ENCODE results near the gene GPR152.

Gene GPR152

DNA sequence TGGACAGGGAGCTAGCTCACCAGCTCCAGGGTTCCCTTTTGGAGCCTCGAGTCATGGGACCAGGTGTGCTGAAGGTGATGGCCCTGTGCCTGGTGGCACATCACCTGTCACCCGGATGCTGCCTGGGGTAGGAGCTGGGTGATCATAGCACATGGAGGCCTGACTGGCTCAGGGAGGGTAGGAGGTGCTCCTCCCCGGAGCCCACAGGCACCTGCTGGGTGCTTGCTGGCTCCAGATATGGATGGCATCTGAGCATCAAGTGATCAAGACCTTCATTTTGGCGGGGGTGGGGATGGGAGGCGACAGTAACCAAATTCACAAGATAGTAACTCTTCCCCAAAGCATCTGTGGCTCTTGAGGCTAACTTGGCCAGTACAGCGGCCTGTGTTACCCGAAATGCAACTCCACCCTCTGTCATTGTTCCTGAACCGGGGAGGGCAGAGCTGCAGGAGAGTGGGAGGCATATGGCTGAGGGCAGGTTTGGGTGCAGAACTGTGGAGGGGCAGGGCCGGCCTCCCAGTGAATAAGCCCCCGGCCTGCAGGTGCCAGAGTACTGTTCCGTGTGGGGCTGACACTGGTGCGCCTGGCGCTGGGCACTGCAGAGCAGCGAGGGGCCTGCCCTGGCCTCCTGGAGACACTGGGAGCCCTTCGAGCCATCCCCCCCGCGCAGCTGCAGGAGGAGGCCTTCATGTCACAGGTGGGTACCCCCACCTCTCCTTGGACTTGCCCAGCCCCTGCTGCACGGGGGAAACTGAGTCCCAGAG lies 43.9 kb downstream of the GPR152 start:
- no peak for DNase-seq (ENCODE audit: low read depth in 2 of 2)
- TF ChIP-seq, protein P1, sequence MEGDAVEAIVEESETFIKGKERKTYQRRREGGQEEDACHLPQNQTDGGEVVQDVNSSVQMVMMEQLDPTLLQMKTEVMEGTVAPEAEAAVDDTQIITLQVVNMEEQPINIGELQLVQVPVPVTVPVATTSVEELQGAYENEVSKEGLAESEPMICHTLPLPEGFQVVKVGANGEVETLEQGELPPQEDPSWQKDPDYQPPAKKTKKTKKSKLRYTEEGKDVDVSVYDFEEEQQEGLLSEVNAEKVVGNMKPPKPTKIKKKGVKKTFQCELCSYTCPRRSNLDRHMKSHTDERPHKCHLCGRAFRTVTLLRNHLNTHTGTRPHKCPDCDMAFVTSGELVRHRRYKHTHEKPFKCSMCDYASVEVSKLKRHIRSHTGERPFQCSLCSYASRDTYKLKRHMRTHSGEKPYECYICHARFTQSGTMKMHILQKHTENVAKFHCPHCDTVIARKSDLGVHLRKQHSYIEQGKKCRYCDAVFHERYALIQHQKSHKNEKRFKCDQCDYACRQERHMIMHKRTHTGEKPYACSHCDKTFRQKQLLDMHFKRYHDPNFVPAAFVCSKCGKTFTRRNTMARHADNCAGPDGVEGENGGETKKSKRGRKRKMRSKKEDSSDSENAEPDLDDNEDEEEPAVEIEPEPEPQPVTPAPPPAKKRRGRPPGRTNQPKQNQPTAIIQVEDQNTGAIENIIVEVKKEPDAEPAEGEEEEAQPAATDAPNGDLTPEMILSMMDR (IDR thresholded peaks at IDR 0.05; ENCODE audit: low read depth, low read length), result no peak
- H3K4me3 ChIP-seq (replicated peaks in 1 of 2; ENCODE audit: low read depth in 2 of 2, low read length in 2 of 2), result no peak overlapping the region

DNA sequence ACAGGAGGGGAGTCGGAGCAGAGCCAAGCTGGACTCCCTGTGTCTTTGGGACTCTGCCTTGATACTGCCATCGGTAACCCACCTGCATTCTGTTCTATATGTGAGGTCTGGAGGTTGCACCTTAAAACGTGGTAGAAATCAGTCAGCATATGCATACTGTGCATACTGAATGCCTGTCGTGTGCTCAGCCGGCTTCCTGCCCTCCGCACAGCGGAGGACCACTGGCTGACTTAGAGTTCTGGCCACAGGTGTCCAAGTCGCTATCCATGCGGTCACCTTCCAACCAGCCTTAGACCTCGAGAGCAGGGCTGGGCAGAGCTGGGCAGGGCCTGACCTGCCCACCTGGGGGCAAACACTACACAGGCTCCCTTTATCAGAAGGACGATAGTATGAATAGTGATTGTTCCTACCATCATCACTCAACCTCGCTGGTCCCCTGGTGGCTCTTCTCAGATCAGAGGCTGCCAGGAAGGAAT lies 44.8 kb downstream of the GPR152 start:
- no peak for DNase-seq (ENCODE audit: low read depth in 2 of 2)
- H3K4me3 ChIP-seq (replicated peaks in 1 of 2; ENCODE audit: low read depth in 2 of 2, low read length in 2 of 2), result no peak overlapping the region

DNA sequence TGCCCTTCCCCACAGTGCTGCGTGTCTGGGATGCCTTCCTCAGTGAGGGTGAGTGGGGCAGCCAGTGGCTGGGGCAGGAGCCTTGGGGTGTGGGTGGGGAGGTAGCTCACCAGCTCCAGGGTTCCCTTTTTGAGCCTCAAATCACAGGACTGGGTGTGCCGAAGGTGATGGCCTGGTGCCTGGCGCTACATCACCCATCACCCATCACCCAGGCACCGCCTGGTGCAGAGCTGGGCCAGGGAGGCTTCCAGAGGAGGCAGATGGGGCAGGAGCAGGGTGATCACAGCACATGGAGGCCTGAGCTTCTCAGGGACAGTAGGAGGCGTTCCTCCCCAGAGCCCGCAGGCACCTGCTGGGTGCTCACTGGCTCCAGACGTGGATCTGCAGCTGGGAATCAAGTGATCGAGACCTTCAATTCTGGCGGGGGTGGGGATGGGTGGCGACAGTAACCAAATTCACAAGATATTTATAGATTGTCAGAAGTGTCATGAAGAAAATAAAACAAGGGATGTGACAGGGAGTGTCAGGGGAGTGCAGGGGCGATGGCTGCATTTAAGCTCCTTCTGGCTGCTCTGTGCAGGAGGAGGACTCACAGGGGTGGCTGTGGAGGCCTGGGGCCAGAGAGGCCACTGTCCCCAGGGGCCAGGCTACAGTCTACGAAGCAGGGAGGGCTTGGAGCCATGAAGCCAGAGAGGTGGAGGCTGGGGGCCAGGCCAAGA lies 45.4 kb downstream of the GPR152 start:
- no peak for DNase-seq (ENCODE audit: low read depth in 2 of 2)
- H3K4me3 ChIP-seq (replicated peaks in 1 of 2; ENCODE audit: low read depth in 2 of 2, low read length in 2 of 2), result no peak overlapping the region
- TF ChIP-seq, protein P1 (IDR thresholded peaks at IDR 0.05; ENCODE audit: low read depth, low read length), result no peak

More for the DNA sequence above, 44.8 kb downstream of the GPR152 start:
- TF ChIP-seq, protein P1 (IDR thresholded peaks at IDR 0.05; ENCODE audit: low read depth, low read length), result no peak

DNA sequence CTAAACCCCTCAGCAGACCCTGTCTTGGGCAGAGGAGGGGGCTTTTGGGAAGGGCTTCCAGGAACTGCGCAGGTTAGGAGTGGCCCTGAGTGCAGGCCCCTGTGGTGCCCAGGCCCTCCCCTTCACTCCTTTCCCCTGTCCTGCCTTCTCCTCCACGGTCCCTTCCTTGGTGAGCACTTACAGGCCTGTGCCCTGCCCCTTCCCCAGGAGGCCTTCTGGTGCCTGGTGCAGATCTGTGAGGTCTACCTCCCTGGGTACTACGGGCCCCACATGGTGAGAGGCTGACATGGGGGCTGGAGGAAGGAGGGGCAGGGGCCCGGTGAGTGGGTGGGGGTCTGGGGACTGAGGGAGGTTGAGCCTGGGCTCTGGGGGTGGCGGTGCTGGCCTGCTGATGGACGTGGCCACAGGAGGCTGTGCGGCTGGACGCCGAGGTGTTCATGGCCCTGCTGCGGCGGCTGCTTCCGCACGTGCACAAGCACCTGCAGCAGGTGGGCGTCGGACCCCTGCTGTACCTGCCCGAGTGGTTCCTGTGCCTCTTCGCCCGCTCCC lies 46.0 kb downstream of the GPR152 start:
- DNase-seq (ENCODE audit: low read depth in 2 of 2), result no peak
- TF ChIP-seq, protein P1 (IDR thresholded peaks at IDR 0.05; ENCODE audit: low read depth, low read length), result no peak
- no peak overlapping the region for H3K4me3 ChIP-seq (replicated peaks in 1 of 2; ENCODE audit: low read depth in 2 of 2, low read length in 2 of 2)

DNA sequence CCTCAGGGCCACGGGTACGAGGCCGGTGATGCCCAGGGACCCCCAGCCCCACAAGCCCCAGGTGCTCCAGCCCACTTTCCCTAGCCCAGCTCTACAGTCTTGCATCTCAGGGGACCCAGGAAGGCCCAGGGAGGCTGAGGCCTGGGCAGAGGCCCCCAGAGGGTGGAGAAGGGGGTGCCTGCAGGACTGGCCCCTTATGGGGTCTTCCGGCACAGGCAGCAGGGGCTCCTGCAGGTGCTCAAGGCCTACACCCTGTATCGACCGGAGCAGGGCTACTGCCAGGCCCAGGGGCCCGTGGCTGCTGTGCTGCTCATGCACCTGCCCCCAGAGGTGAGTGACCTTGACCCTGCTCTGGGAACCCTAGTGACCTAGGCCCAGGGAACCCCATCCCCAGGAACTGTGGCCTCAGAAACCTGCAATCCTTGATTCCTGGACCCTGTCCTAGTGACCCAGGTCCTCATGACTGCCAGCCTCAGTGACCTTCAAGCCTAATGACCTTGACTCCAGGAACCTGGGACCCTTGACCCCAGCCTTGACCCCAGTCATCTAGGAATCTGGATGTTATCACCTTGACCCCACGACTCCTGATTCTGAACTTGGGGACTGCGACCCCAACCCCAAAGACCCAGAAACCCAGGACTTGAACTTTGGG lies 46.7 kb downstream of the GPR152 start:
- TF ChIP-seq, protein P1 (IDR thresholded peaks at IDR 0.05; ENCODE audit: low read depth, low read length), result no peak
- H3K4me3 ChIP-seq (replicated peaks in 1 of 2; ENCODE audit: low read depth in 2 of 2, low read length in 2 of 2), result no peak overlapping the region
- DNase-seq (ENCODE audit: low read depth in 2 of 2), result no peak

DNA sequence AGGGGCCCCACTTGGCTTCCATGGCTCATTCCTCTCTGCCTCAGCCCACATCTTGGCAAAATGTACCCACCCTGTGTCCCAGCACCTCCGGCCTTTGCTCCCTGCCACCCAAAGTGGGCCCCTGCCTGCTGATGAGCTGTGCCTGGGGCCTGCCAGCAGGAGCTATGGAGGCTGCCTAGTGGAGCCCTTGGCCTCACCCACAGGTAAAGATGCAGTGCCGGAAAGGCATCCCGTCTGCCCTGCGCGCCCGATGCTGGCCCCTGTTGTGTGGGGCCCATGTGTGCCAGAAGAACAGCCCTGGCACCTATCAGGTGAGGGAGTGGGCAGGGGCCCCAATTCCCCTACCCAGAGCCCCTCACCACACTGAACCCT lies 47.3 kb downstream of the GPR152 start:
- DNase-seq (ENCODE audit: low read depth in 2 of 2), result no peak
- TF ChIP-seq, protein P1 (IDR thresholded peaks at IDR 0.05; ENCODE audit: low read depth, low read length), result no peak
- no peak overlapping the region for H3K4me3 ChIP-seq (replicated peaks in 1 of 2; ENCODE audit: low read depth in 2 of 2, low read length in 2 of 2)
